Heart left ventricle (tissue), 13 donors: ENCODE data around the gene LRRC14B.

Experiments used
- POLR2A ChIP-seq, 2 donors: fragments of 450-650 bp; IDR thresholded peaks; one replicate each; pipeline ENCODE4 v1.6.1; 2017; ENCODE audit warnings: antibody characterized with exemption in 2 of 2, mild to moderate bottlenecking in 2 of 2, moderate library complexity in 2 of 2
- TF ChIP-seq, protein P1 (sequence below), 12 donors: fragments of 200-600 bp; sonication (generic) in 4 of 12; IDR thresholded peaks; one replicate each; pipeline versions ENCODE4 v1.5.0 to v1.8.0; 2018 to 2022; ENCODE audit warnings: antibody characterized with exemption in 12 of 12, mild to moderate bottlenecking in 5 of 12
- donor health status: ischemic (EF 13 %, LVEDD 7.1; RV severe dilation, severe dysfunction).
- donor health status: DM: no; HTN: yes; CAD: no.
- donor health status: DM: no; HTN: no; CAD: no.
- donor health status: ischemic (EF 25% LVEDD 6.9; RV normal size, moderate dysfunction).
- donor health status: ischemic (EF 25% LVEDD 5.7; RV mildly dilated, moderate dysfunction).
- donor health status: ischemic (EF 35%, LVEDD 5.7; RV mildly dilated, moderate dysfunction).
- donor health status: nonischemic (EF 11% LVEDD 7.7; RV severe dilation, severe dysfunction).
- donor health status: DM: yes; HTN: yes; CAD: no.
- donor health status: PGD.
- donor health status: ischemic (EF 29% LVEDD 5.4; RV normal size, mild dysfunction).
- donor health status: nonischemic (EF 23%, LVEDD 6.1; RV moderate dilation, normal function).

DNA sequence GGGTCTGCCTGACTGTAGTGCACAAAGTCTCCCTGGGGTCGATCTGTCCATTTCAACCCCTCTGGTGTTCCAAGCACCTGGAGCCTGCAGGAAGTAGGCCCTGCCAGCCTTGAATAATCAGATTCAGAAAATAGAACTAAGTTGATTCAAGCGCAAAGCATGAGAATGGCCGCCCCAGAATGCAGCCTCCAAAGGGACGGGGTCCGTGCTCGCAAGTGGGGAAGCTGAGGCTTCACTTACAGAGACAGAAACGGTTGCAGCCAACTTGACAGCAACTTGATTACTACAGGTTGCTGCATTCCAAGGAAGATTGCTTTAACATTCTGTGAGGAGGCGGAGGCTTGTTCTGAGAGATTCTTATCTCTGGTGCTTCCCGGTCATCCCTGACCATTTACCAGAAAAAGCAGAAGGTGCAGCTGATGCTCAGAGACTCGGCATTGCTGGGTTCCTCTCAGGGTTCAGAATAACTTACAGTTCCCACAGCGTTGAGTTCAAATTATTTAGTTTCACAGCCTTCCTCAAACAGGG, 14.9 kb upstream of the LRRC14B start:
- TF ChIP-seq, protein P1, sequence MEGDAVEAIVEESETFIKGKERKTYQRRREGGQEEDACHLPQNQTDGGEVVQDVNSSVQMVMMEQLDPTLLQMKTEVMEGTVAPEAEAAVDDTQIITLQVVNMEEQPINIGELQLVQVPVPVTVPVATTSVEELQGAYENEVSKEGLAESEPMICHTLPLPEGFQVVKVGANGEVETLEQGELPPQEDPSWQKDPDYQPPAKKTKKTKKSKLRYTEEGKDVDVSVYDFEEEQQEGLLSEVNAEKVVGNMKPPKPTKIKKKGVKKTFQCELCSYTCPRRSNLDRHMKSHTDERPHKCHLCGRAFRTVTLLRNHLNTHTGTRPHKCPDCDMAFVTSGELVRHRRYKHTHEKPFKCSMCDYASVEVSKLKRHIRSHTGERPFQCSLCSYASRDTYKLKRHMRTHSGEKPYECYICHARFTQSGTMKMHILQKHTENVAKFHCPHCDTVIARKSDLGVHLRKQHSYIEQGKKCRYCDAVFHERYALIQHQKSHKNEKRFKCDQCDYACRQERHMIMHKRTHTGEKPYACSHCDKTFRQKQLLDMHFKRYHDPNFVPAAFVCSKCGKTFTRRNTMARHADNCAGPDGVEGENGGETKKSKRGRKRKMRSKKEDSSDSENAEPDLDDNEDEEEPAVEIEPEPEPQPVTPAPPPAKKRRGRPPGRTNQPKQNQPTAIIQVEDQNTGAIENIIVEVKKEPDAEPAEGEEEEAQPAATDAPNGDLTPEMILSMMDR (IDR thresholded peaks at IDR 0.05): no peak
- TF ChIP-seq POLR2A (IDR thresholded peaks at IDR 0.05): no peak
